IMR-90 (cell line): ENCODE results near the gene BSPRY. TPM values are rescaled to one million over a fixed set of nuclear protein-coding genes. Genes with fewer than 3 reads are reported as not detected.
"Not testable (repeated sequence)": the region's sequence is repeated elsewhere in the genome, so short reads cannot be mapped to it uniquely, and the experiment has no call there.

Experiments used
- ATAC-seq: fragments of 200-7000 bp; cut with Tn5 transposase; 2 replicates; pipeline ENCODE4 v1.9.1; 2020; ENCODE audit warnings: low read depth, mild to moderate bottlenecking, moderate library complexity
- BruUV-seq: library from RNA; stranded (reverse); fragments of 400-500 nt; replicated peaks from 2 replicates; lab custom pipeline; 2021; lab: Mats Ljungman, UMichigan
- CTCF ChIA-PET: fragments of 300-600 bp; formaldehyde crosslinking; extraction: SDS; loops from one replicate; lab custom pipeline; 2021; ENCODE audit warnings: antibody characterized with exemption; lab: Yijun Ruan, JAX
- POLR2A ChIA-PET: fragments of 300-600 bp; sonication (Branson Sonifier 250); formaldehyde crosslinking; loops from one replicate; lab custom pipeline; 2022; ENCODE audit warnings: antibody characterized with exemption; ENCODE audit not compliant: unreplicated experiment; lab: Charles Lee
- DNase-seq: peaks from one replicate; pipeline ENCODE4 v3.0.0; 2013
- H2AFZ ChIP-seq: replicated peaks from 2 replicates; pipeline ENCODE3; 2013; ENCODE audit warnings: low read length, mild to moderate bottlenecking; ENCODE audit not compliant: poor library complexity
- H2AK5ac ChIP-seq: 2 replicates; pipeline ENCODE4 v1.6.1; 2013; ENCODE audit warnings: low read depth, low read length, inconsistent platforms
- H2AK9ac ChIP-seq: replicated peaks from 2 replicates; pipeline ENCODE3; 2013; ENCODE audit warnings: mild to moderate bottlenecking, low read depth, low read length, moderate library complexity; ENCODE audit not compliant: poor library complexity
- H2BK120ac ChIP-seq: 2 replicates; pipeline ENCODE4 v1.6.1; 2013; ENCODE audit warnings: low read depth, low read length, inconsistent platforms
- H2BK15ac ChIP-seq: 3 replicates; pipeline ENCODE4 v1.6.1; 2013; ENCODE audit warnings: low read depth, low read length, inconsistent platforms
- H2BK20ac ChIP-seq: 2 replicates; pipeline ENCODE4 v1.6.1; 2013; ENCODE audit warnings: low read depth, mild to moderate bottlenecking, inconsistent platforms, low read length, moderate library complexity
- H2BK5ac ChIP-seq: 2 replicates; pipeline ENCODE4 v1.6.1; 2013; ENCODE audit warnings: mild to moderate bottlenecking, low read depth, low read length, inconsistent platforms; ENCODE audit not compliant: poor library complexity, severe bottlenecking
- H3K14ac ChIP-seq: replicated peaks from 2 replicates; pipeline ENCODE4 v1.6.1; 2013; ENCODE audit warnings: low read depth, low read length, inconsistent platforms
- H3K18ac ChIP-seq: 2 replicates; pipeline ENCODE4 v1.6.1; 2013; ENCODE audit warnings: low read depth, low read length, control low read depth
- H3K23ac ChIP-seq: 2 replicates; pipeline ENCODE4 v1.6.1; 2013; ENCODE audit warnings: low read depth, low read length, inconsistent platforms
- H3K27ac ChIP-seq: 2 replicates; pipeline ENCODE4 v1.5.1; 2013; ENCODE audit warnings: mild to moderate bottlenecking, control low read depth, low read length; ENCODE audit not compliant: insufficient read depth
- H3K27me3 ChIP-seq: 2 replicates; pipeline ENCODE4 v1.6.1; 2013; ENCODE audit warnings: low read length; ENCODE audit not compliant: control insufficient read depth, insufficient read depth
- H3K36me3 ChIP-seq: 2 replicates; pipeline ENCODE4 v1.6.1; 2013; ENCODE audit warnings: low read length, mixed read lengths; ENCODE audit not compliant: control insufficient read depth, insufficient read depth
- H3K4ac ChIP-seq: 2 replicates; pipeline ENCODE4 v1.6.1; 2013; ENCODE audit warnings: low read depth, low read length, inconsistent platforms
- H3K4me1 ChIP-seq: 2 replicates; pipeline ENCODE4 v1.6.1; 2013; ENCODE audit warnings: low read length, mixed read lengths; ENCODE audit not compliant: control insufficient read depth, insufficient read depth
- H3K4me2 ChIP-seq: 2 replicates; pipeline ENCODE4 v1.6.1; 2013; ENCODE audit warnings: low read depth, mild to moderate bottlenecking, control low read depth, low read length, moderate library complexity
- H3K4me3 ChIP-seq: 2 replicates; pipeline ENCODE4 v1.5.1; 2013; ENCODE audit warnings: low read depth, mild to moderate bottlenecking, control low read depth, low read length, moderate library complexity; ENCODE audit not compliant: insufficient read depth
- H3K56ac ChIP-seq: 2 replicates; pipeline ENCODE4 v1.6.1; 2013; ENCODE audit warnings: low read length, inconsistent platforms; ENCODE audit not compliant: insufficient read depth; ENCODE audit errors: extremely low read depth
- H3K79me1 ChIP-seq, 2 experiments: 2 replicates each; pipeline ENCODE4 v1.6.1; 2013; ENCODE audit warnings: low read length in 2 of 2, inconsistent platforms in 1 of 2, low read depth in 1 of 2
- H3K9ac ChIP-seq: 2 replicates; pipeline ENCODE4 v1.6.1; 2013; ENCODE audit warnings: low read depth, low read length, control low read depth
- H3K9me1 ChIP-seq: 2 replicates; pipeline ENCODE4 v1.6.1; 2013; ENCODE audit warnings: low read length, inconsistent platforms; ENCODE audit not compliant: insufficient read depth
- H3K9me3 ChIP-seq: 2 replicates; pipeline ENCODE4 v1.6.1; 2013; ENCODE audit warnings: low read length; ENCODE audit not compliant: control insufficient read depth, insufficient read depth
- H4K20me1 ChIP-seq: 2 replicates; pipeline ENCODE4 v1.6.1; 2013; ENCODE audit warnings: low read length, inconsistent platforms; ENCODE audit not compliant: insufficient read depth
- H4K5ac ChIP-seq: 2 replicates; pipeline ENCODE4 v1.6.1; 2013; ENCODE audit warnings: mild to moderate bottlenecking, low read depth, low read length, control low read depth
- H4K8ac ChIP-seq, 2 experiments: 2 replicates each; pipeline ENCODE4 v1.6.1; 2013; ENCODE audit warnings: low read depth in 2 of 2, low read length in 2 of 2, control low read depth in 1 of 2, inconsistent platforms in 1 of 2
- H4K91ac ChIP-seq: 2 replicates; pipeline ENCODE4 v1.6.1; 2013; ENCODE audit warnings: low read depth, low read length, inconsistent platforms; ENCODE audit not compliant: insufficient read depth
- BHLHE40 ChIP-seq: fragments of 150-350 bp; IDR thresholded peaks from 2 replicates; pipeline ENCODE4 v1.6.1; 2016; ENCODE audit warnings: mild to moderate bottlenecking, low read depth, low read length
- MAFK ChIP-seq: IDR thresholded peaks from 2 replicates; pipeline ENCODE4 v1.6.1; 2012; ENCODE audit warnings: low read depth, low read length, improper control_type of control experiment
- POLR2A ChIP-seq: IDR thresholded peaks from 2 replicates; pipeline ENCODE4 v1.6.1; 2012; ENCODE audit warnings: mild to moderate bottlenecking, low read depth, low read length
- WGBS, 2 experiments: methylation state at CpG; one replicate each; pipeline versions ENCODE4 v1.1.5 to v1.1.7; 2013; ENCODE audit warnings: missing lambda C conversion rate in 2 of 2; ENCODE audit not compliant: insufficient read length in 1 of 2; ENCODE audit errors: extremely low coverage in 2 of 2; 5-methylcytosine and 5-hydroxymethylcytosine counted together
- dilution Hi-C: fragments of 300-500 bp; cut with HindIII; formaldehyde crosslinking; loops from one replicate; pipeline ENCODE4 v1.14.3; 2018; ENCODE audit warnings: low sequenced_read_pairs; ENCODE audit not compliant: unreplicated experiment
- in situ Hi-C: fragments of 300-500 bp; cut with MboI; formaldehyde crosslinking; loops from 3 replicates; pipeline ENCODE4 v1.14.3; 2019; ENCODE audit warnings: low sequenced_read_pairs, inconsistent platforms, mixed read lengths
- intact Hi-C: fragments of 100-400 bp; cut with micrococcal nuclease; formaldehyde crosslinking; loops from 2 replicates; pipeline ENCODE4 v1.10.0; 2022
- polyA plus RNA-seq, 3 experiments: library from polyadenylated mRNA; depleted of rRNA; stranded (reverse); fragments of >200 nt; gene quantifications; 2 replicates each; pipeline ENCODE4 v1.2.3, GENCODE V29; 2012; ENCODE audit warnings: low replicate concordance in 1 of 3
- total RNA-seq: library from RNA; depleted of rRNA; stranded (reverse); fragments of >200 nt; gene quantifications from 2 replicates; pipeline ENCODE4 v1.2.3, GENCODE V29; 2012

BSPRY gene
- total and polyA plus RNA-seq, 2 of the 4 experiments (the other 2 are of a cell fraction) = not detected

DNA sequence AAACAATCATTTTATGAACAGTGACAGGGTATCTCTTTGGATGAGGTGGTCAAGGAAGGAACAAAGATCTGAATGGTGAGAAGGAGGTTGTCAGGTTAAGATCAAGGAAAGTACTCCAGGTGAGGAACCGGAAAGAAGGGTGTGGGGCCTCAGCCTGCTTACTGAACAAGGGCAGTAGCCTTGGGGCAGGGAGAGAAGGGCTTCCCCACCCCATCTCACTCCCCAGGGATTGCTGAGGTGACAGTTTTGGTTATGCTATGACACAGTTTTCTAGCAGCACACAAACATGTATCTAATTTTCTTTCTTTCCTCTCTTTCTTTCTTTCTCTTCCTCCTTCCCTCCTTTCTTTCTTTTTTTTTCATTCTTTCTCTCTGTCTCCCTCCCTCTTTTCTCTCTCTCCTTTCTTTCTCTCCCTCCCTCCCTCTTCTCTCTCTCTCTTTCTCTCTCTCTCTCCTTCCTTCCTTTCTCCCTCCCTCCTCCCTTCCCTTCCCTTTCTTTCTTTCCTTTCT, 31.6 kb downstream of the BSPRY start:
- Histone ChIP-seq H3K79me1 (no peaks in the 10 kb centered on the region), H3K4ac (no peak overlapping the region), H3K36me3 (no peaks in the 10 kb centered on the region), H3K23ac (no peak overlapping the region), H3K4me3 (no peak overlapping the region), H2BK20ac (no peak overlapping the region), H3K56ac (no peak overlapping the region), H3K9me3 (no peaks in the 10 kb centered on the region), H3K4me2 (no peak overlapping the region), H3K14ac (no peak overlapping the region), H3K9ac (no peak overlapping the region), H3K4me1 (peaks cover 2% of the 10 kb centered on the region; the same call in 1 of the 2 replicates), H3K27me3 (no peaks in the 10 kb centered on the region; the same call in 1 of the 2 replicates), H3K9me1 (no peaks in the 10 kb centered on the region), H2AFZ (peak overlapping the region; percentile 58), H2BK15ac (no peak overlapping the region), H3K18ac (no peak overlapping the region), H3K27ac (no peak overlapping the region), H2AK5ac (no peak overlapping the region), H2AK9ac (no peak overlapping the region), H4K5ac (no peak overlapping the region), H2BK120ac (no peak overlapping the region), H4K91ac (no peak overlapping the region), H4K8ac (no peak overlapping the region), H4K20me1 (no peaks in the 10 kb centered on the region), H2BK5ac (no peak overlapping the region)
- dilution Hi-C loops (no loop called here), intact Hi-C loops (no loop called here), in situ Hi-C loops (no loop called here)
- CTCF ChIA-PET = no interaction called here
- WGBS, 2 experiments = no CpG with 5 or more reads among the region's 1 CpG
- BruUV-seq = no TSS peak
- DNase-seq (no peak), ATAC-seq (no peak)
- TF ChIP-seq MAFK (peak; percentile 77), POLR2A (no peak), BHLHE40 (no peak)
- POLR2A ChIA-PET = no interaction called here

DNA sequence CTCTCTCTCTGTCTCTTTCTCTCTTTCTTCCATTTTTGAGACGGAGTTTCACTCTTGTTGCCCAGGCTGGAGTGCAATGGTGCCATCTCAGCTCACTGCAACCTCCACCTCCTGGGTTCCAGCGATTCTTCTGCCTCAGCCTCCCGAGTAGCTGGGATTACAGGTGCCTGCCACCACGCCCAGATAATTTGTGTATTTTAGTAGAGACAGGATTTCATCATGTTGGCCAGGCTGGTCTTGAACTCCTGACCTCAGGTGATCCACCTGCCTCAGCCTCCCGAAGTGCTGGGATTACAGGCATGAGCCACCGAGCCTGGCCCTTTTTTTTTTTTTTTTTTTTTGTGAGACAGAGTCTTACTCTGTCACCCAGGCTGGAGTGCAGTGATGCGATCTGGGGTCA, 32.1 kb downstream of the BSPRY start:
- H3K4me1 ChIP-seq, H2AK9ac ChIP-seq, H4K20me1 ChIP-seq, BruUV-seq, H2BK5ac ChIP-seq, H3K23ac ChIP-seq, H3K9me1 ChIP-seq, intact Hi-C loops, H2BK15ac ChIP-seq, H2BK120ac ChIP-seq, H4K5ac ChIP-seq, in situ Hi-C loops, H3K9me3 ChIP-seq, H3K4ac ChIP-seq, H4K8ac ChIP-seq, H3K36me3 ChIP-seq, H3K27ac ChIP-seq, H3K9ac ChIP-seq, H3K14ac ChIP-seq, H3K18ac ChIP-seq, H3K27me3 ChIP-seq, H3K4me2 ChIP-seq, dilution Hi-C loops, ATAC-seq, H4K91ac ChIP-seq, DNase-seq, POLR2A ChIA-PET, H3K4me3 ChIP-seq, H2AFZ ChIP-seq, H3K79me1 ChIP-seq, H3K56ac ChIP-seq, H2BK20ac ChIP-seq, CTCF ChIA-PET, H2AK5ac ChIP-seq: not testable (repeated sequence)
- WGBS, 2 experiments = no CpG with 5 or more reads among the region's 7 CpGs
